CD4-positive, alpha-beta T cell treated with Interleukin-21 for 1 hour (primary cell): ENCODE data around the gene CFB.
"Not testable (repeated sequence)": the region's sequence is repeated elsewhere in the genome, so short reads cannot be mapped to it uniquely, and the experiment has no call there.

Source experiments
- DNase-seq: peaks from one replicate; pipeline ENCODE4 v3.0.0-alpha.2; 2020

CFB gene

GRCh38 chr6:31945507-31946369 is at the start of gene CFB:
TSS of gene CFB (plus strand) at chr6:31946095. CDS start at chr6:31946222, 127 bp downstream.
- no peak for DNase-seq

DNA sequence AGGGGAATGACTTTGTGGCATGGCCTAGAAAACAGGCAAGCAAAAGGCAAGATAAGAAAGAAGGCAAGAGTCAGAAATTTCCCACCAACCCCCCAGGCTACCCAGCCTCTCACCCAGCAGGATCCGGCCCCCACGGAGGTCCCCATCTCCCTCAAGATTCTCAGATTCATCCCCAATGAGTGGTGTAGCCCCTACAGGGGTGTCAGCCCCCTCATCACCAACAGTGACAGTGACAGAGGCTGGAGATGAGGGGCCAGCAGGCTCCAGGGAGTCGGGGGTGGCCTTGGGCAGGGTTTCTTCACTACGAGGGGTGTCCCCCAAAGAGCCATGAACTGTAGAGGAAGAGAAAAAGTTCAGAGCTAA is 49.4 kb upstream of the CFB start:
- DNase-seq, result no peak

DNA sequence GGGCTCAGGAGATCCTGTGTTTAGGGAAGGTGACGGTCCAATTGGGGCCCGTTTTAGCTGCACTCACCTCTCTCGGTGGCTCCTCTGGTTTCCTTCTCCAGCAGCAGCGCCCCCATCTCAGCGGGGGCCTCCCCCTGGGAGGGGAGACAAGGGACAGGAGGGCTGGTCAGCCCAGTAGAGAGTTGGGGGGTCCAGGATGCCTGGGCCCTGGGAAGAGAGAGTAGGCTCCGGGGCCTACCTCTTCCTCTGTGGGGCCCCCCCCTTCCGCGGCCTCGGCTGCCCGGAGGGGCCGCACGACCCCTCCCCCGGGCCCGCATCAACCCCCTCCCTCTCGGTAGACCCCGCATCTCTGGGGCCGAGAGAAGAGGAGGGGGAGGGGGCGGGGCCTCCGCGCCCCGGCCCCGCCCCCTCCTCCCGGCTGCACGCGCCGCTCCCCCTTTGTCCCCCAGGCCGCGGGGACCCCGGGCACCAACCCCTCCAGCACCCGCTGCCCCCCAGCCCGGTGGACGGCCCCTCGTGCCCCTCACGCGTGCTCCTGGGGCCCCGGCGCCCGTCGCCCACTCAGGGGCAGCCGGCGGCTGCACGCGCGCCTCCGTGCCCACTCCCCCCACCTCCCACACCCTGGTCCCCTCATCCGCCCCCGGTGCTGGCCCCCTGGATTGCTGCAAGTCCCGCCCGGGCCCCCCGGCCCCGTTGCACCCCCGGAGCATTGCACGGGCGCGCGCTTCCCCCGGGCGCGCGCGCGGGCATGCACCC is 48.9 kb upstream of the CFB start:
- DNase-seq, result no peak

DNA sequence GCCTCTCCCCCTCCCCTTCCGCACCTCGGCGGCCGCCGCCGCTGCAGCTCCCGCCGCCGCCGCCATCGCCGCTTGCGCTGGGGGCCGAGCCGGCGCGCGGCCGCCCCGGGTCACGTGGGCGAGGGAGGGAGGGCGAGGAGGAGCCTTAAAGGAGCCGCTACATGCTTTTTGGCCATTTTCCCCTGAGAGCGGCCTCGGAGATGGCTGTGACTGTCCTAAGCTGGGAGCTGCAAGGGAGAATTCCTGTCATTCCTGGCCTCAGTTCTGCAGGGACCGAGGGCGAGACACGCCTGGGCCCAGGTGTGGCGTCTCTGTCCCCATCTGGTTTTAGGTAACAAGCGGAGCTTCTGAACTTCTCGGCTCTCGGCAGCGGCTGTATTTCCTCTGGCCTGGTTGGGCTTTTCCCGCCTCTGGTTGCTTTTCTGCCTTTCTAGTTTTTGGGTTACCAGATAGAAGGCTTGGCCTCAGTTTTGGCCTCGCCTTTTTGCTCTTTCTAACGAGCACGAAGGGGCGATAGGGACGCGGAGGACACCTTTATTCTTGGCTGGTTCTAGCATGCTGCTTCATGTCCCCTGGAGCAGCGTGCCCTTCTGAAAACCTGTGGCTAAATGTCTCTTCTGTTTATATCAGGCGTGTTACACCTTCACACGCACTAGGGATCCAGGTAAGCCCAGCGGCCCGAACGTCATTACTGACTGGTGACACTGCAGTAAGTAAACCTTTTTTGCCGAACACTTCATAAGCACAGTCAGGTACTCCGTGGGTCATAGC is 48.1 kb upstream of the CFB start, which contains the start of gene EHMT2:
Gene EHMT2, minus strand, starts transcription at position 87 of the 771 bp plus-strand sequence. Its CDS starts 21 bp downstream, at position 66.
- peak; percentile 86 for DNase-seq

DNA sequence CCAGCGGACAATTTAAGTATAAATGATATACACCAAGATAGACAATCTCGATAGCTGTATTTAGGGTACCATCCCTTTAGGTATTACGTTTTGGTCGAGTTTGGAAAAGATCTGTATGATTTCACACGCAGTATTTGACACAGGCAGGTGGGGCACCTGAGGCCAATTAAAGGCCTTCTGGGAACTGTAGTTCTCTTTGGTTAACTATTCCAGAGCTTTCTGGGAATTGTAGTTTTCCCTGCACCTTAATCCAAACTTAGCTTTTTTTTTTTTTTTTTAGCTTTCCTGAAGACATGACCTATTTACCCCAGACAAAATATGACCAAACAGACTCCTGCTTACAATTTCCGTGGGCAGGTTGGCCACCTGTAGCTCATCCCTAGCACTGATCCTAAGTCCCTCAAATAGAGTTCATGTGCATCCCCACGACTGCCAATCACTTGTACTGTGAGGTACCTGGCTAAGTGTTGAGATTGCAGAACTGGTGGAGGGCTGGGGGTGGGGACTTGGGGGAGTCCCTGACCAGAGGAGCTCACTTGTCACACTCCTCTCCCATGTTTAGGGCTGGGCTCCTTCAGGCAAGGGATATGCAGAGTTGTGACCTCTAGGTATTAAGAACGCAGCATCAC is 47.4 kb upstream of the CFB start:
- DNase-seq, result peak; percentile 74

GRCh38 chr6:31899215-31899614 is 46.7 kb upstream of the CFB start:
- no peak for DNase-seq

- peak; percentile 40 for DNase-seq
Measured at GRCh38 chr6:31899882-31900722, 45.8 kb upstream of the CFB start.

DNA sequence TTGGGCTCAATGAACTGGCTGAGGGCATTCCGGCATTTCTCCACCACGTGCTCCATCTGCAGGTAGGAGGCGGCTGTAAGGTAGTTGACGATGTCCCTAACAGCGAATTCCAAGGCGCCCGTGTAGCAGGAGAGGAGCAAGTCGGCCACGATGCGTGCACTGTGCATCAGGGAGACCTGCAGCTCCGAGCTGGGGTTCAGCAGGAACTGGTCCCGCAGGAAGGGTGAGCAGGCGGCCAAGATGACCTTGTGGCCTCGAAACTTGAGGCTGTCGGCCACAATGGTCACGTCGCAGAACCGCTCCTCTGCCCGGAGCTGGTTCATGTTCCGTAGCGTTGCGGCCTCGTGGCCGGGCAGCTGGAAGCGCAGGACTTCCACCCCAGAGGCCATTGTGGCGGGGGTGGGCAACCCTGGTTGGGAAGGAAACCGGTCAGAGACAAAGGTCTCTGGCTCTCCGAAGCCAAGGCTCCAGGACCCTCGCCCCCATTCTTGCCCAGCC is 44.9 kb upstream of the CFB start:
- no peak for DNase-seq

GRCh38 chr6:31901415-31901952 is 44.4 kb upstream of the CFB start:
- DNase-seq, result peak; percentile 63

DNA sequence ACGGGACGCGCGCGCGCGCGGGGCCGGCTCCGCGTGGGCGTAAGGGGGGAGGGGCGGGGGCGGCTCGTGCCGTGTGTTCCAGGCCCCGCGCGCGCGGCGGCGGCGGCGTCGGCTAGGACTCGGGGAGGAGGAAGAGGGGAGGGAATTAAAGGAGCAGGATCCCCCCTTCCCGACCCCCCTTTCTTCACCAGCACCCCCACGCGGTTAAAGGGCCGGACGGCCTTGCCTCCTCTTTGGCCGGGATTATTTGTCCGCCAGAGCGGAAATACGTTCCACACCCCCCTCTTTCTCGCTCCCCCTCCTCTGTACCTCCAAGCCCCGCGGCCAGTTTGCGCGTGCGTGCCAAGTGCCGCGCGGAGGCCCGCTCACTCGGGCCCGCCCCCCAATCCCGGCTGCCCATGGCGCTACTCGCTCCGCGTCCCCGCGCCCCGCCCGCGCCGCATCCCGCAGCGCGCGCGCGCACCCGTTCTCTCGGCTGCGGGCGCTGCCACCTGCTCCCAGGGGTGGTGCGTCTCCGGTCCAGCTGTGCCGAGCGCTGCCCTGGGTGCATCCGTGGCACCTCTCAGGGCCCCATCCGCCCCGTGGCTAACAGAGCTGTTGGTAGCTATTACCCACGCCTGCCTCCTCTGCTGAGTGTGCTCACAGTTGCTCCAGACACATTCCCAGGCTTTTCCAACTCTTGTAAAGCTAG is 43.8 kb upstream of the CFB start, which contains the start of gene ZBTB12:
Gene ZBTB12, minus strand, starts transcription at position 134 of the 691 bp plus-strand sequence. CDS start 781 bp downstream, outside the sequence.
- DNase-seq, result peak; percentile 91

GRCh38 chr6:31903957-31904356 is 41.9 kb upstream of the CFB start:
- DNase-seq, result no peak

DNA sequence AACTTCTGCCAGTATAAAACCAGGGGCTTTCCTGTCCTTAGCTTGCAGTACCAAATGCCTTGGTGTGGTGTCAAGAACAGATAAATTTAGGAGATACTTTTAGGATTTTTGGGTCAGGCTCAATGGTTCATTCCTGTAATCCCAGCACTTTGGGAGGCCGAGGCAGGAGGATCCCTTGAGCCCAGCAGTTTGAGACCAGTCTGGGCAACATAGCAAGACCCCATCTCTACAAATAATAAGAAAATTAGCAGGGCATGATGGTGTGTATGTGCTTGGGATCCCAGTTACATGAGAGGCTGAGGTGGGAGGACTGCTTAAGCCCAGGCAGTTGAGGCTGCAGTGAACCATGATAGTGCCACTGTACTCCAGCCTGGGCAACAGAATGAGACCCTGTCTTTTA is 40.9 kb upstream of the CFB start:
- DNase-seq, result no peak

- no peak for DNase-seq
Measured at GRCh38 chr6:31906122-31906521, 39.8 kb upstream of the CFB start.

- not testable (repeated sequence) for DNase-seq
Measured at GRCh38 chr6:31906727-31907126, 39.2 kb upstream of the CFB start.

GRCh38 chr6:31907158-31907813 is 38.6 kb upstream of the CFB start:
- DNase-seq, result no peak

- DNase-seq, result not testable (repeated sequence)
Measured at GRCh38 chr6:31908255-31908654, 37.6 kb upstream of the CFB start.

- DNase-seq, result no peak
Measured at GRCh38 chr6:31908791-31909190, 37.1 kb upstream of the CFB start.

GRCh38 chr6:31909298-31909697 is 36.6 kb upstream of the CFB start:
- not testable (repeated sequence) for DNase-seq

- no peak for DNase-seq
Measured at GRCh38 chr6:31911826-31912585, 33.9 kb upstream of the CFB start.
